SK-N-SH treated with all-trans-retinoic acid at 6 μM for 48 hours (cell line): ENCODE data around the gene PREP.

Source experiments
- ARNTL ChIP-seq: fragments of 450-650 bp; formaldehyde crosslinking; IDR thresholded peaks from 2 replicates; pipeline ENCODE4 v1.5.0; 2020; ENCODE audit warnings: low read depth, mild to moderate bottlenecking, moderate library complexity, borderline replicate concordance
- ESRRG ChIP-seq: fragments of 250-450 bp; sonication (Bioruptor Pico); IDR thresholded peaks from 2 replicates; pipeline ENCODE4 v1.6.1; 2021; ENCODE audit warnings: mild to moderate bottlenecking
- GLIS3 ChIP-seq: fragments of 250-450 bp; sonication (Bioruptor Pico); IDR thresholded peaks from 2 replicates; pipeline ENCODE4 v1.5.0; 2020; ENCODE audit warnings: mild to moderate bottlenecking, moderate library complexity
- ZNF70 ChIP-seq: fragments of 450-650 bp; formaldehyde crosslinking; IDR thresholded peaks from 2 replicates; pipeline ENCODE4 v1.5.0; 2020; ENCODE audit warnings: mild to moderate bottlenecking, moderate library complexity

DNA sequence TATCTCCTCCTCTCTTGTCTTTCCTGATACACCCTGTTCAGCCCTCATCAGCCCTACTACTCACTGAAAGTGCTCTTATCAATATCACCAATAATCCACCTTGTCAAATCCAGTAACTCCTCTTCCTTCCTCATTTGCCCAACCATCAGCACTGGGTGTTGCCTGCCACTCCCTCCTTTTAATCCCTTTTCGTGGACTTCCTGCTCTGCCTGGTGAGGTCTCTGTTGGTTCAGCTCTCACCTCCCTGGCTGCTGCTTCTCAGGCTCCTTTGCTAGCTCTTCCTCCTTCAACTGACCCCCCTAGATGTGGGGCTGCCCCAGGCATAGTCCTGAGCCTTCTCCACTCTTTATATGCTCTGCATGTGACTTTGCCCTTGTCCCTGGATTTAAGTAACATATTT lies 92.5 kb downstream of the PREP start:
- TF ChIP-seq ESRRG (CRISPR knock-in tag) (no peak), ZNF70 (CRISPR knock-in tag) (no peak), ARNTL (no peak), GLIS3 (CRISPR knock-in tag) (no peak)
